ENCODE measurements around the gene TMEM163. TPM values are rescaled to one million over a fixed set of nuclear protein-coding genes. Genes with fewer than 3 reads are reported as not detected.
A peak's percentile ranks its signal among the peaks of the same experiment; 100 is the strongest.
"Not testable (repeated sequence)": the region's sequence is repeated elsewhere in the genome, so short reads cannot be mapped to it uniquely, and the experiment has no call there.

Gene TMEM163
- total RNA-seq, 6 donors from 2014 or later = 19.3 to 71.6 (median 26.7) TPM

DNA sequence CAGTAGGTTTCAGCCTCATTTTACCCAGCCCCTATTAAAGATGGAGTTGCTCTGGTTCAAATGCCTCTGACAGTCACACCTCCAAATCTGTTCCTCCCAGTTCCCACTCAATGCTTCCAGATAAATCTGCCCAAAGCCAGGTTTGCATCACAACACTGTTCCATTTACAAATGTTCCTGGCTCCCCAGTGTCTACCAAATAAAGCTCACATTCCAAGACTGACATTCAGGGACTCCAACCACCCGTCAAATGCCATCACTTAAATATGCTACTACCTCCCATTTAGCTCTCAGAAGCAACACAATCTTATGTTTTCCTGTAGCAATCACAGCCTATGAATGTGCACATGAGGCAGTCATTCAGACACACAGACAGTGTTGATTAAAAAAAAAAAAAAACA lies 127.3 kb downstream of the TMEM163 start:
- Histone ChIP-seq H3K4me3 (no peak overlapping the region), H3K9me3 (peaks cover 10 to 19% (median 16%) of the 10 kb centered on the region in 4 donors), H3K27ac (no peak overlapping the region), H3K36me3 (no peaks in the 10 kb centered on the region), H3K27me3 (no peaks in the 10 kb centered on the region), H3K4me1 (no peaks in the 10 kb centered on the region)
- 90 to 100% methylated on average over 1 of the region's 1 CpG for WGBS, 2 donors
- ATAC-seq (ENCODE audit: low FRiP score in 2 of 2) = no peak
- no peak for DNase-seq
- TF ChIP-seq POLR2AphosphoS5 (IDR thresholded peaks at IDR 0.05) = no peak
- TF ChIP-seq, protein P1, sequence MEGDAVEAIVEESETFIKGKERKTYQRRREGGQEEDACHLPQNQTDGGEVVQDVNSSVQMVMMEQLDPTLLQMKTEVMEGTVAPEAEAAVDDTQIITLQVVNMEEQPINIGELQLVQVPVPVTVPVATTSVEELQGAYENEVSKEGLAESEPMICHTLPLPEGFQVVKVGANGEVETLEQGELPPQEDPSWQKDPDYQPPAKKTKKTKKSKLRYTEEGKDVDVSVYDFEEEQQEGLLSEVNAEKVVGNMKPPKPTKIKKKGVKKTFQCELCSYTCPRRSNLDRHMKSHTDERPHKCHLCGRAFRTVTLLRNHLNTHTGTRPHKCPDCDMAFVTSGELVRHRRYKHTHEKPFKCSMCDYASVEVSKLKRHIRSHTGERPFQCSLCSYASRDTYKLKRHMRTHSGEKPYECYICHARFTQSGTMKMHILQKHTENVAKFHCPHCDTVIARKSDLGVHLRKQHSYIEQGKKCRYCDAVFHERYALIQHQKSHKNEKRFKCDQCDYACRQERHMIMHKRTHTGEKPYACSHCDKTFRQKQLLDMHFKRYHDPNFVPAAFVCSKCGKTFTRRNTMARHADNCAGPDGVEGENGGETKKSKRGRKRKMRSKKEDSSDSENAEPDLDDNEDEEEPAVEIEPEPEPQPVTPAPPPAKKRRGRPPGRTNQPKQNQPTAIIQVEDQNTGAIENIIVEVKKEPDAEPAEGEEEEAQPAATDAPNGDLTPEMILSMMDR (IDR thresholded peaks at IDR 0.05) = no peak
- no peak for TF ChIP-seq POLR2A (IDR thresholded peaks at IDR 0.05)
- no peak for TF ChIP-seq EP300 (IDR thresholded peaks at IDR 0.05)

DNA sequence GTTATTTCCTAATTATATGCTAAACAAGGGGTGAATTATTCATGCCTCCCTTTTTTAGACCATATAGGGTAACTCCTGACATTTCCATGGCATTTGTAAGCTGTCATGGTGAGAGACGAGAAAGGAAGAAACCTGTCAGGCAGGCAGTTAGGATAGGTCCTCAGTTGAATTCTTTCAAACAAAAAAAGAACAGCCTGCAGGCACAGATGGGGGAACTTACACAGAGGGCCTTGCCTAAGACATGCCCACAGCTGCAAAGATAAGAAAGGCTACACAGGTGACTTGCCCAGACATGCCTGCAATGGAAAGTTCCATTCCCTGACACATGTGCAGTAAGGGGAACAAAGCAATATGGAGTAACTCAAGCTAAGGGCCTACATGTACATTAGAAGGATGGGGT lies 128.1 kb downstream of the TMEM163 start:
- H3K4me1 ChIP-seq = no peaks in the 10 kb centered on the region
- 84 to 94% methylated on average over 1 of the region's 1 CpG for WGBS, 2 donors
- no peaks in the 10 kb centered on the region for H3K36me3 ChIP-seq
- no peaks in the 10 kb centered on the region for H3K27me3 ChIP-seq
- no peak for TF ChIP-seq POLR2A (IDR thresholded peaks at IDR 0.05)
- TF ChIP-seq EP300 (IDR thresholded peaks at IDR 0.05) = no peak
- TF ChIP-seq, protein P1 (IDR thresholded peaks at IDR 0.05) = no peak
- TF ChIP-seq POLR2AphosphoS5 (IDR thresholded peaks at IDR 0.05) = no peak
- no peak overlapping the region for H3K27ac ChIP-seq
- DNase-seq (no peak), ATAC-seq (ENCODE audit: low FRiP score in 2 of 2) (no peak)
- H3K4me3 ChIP-seq = no peak overlapping the region
- H3K9me3 ChIP-seq = peaks cover 10 to 19% (median 16%) of the 10 kb centered on the region in 4 donors

DNA sequence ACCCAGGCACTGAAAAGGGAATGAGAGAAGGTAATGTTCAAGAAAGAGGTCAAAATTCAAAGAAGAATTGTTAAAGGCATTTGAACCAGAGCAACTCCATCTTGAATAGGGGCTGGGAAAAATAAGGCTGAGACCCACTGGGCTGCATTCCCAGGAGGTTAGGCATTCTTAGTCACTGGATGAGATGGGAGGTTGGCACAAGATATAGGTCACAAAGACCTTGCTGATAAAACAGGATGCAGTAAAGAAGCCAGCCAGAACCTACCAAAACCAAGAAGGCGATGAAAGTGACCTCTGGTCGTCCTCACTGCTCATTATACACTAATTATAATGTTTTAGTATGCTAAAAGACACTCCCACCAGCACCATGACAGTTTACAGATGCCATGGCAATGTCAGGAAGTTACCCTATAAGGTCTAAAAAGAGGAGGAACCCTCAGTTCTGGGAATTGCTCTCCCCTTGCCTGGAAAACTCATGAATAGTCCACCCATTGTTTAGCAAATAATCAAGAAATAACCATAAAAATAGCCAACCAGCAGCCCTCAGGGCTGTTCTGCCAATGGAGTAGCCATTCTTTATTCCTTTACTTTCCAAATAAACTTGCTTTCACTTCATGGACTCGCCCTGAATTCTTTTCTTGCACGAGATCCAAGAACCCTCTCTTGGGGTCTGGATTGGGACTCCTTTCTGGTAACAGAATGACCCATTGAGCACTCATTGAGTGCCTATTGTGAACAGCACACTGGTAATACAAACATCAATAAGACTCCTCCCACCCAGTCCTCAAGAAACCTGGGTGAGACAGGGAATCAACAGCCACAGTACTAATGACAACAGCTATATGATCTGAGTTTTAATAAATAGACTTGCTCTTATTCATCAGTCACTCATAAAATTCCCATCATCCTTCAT lies 129.4 kb downstream of the TMEM163 start:
- not testable (repeated sequence) for ATAC-seq (ENCODE audit: low FRiP score in 2 of 2)

GRCh38 chr2:134588556-134588955 lies 130.2 kb downstream of the TMEM163 start:
- Histone ChIP-seq H3K4me1 (no peaks in the 10 kb centered on the region), H3K27ac (no peak overlapping the region), H3K4me3 (no peak overlapping the region), H3K27me3 (no peaks in the 10 kb centered on the region), H3K9me3 (peaks cover 10 to 19% (median 16%) of the 10 kb centered on the region in 4 donors), H3K36me3 (no peaks in the 10 kb centered on the region)
- DNase-seq (no peak), ATAC-seq (ENCODE audit: low FRiP score in 2 of 2) (no peak)
- WGBS, 2 donors = 73 to 75% methylated on average over 2 of the region's 2 CpGs
- TF ChIP-seq POLR2AphosphoS5 (IDR thresholded peaks at IDR 0.05) = no peak
- TF ChIP-seq, protein P1 (IDR thresholded peaks at IDR 0.05) = no peak
- no peak for TF ChIP-seq POLR2A (IDR thresholded peaks at IDR 0.05)
- no peak for TF ChIP-seq EP300 (IDR thresholded peaks at IDR 0.05)

More for the DNA sequence above, 129.4 kb downstream of the TMEM163 start:
- not testable (repeated sequence) for H3K27me3 ChIP-seq, H3K4me1 ChIP-seq, H3K4me3 ChIP-seq, H3K27ac ChIP-seq, H3K36me3 ChIP-seq, DNase-seq
- peaks cover 10 to 19% (median 16%) of the 10 kb centered on the region in 4 donors for H3K9me3 ChIP-seq
- WGBS, 2 donors = 69 to 76% methylated on average over 4 of the region's 4 CpGs

- peak in 1 of 2 donors; percentile 29 for DNase-seq
- 66 to 70% methylated on average over 8 of the region's 8 CpGs for WGBS, 2 donors
Observed at GRCh38 chr2:134586326-134586965, 132.4 kb downstream of the TMEM163 start.

More at GRCh38 chr2:134586326-134586965, 132.4 kb downstream of the TMEM163 start:
- Histone ChIP-seq H3K27me3 (no peaks in the 10 kb centered on the region), H3K36me3 (no peaks in the 10 kb centered on the region), H3K4me3 (no peak overlapping the region), H3K4me1 (peaks cover 0 to 5% (median 0%) of the 10 kb centered on the region in 4 donors), H3K27ac (no peak overlapping the region), H3K9me3 (peaks cover 10 to 16% (median 15%) of the 10 kb centered on the region in 4 donors)
- ATAC-seq (ENCODE audit: low FRiP score in 2 of 2) = no peak
- TF ChIP-seq, protein P1 (IDR thresholded peaks at IDR 0.05) = no peak
- TF ChIP-seq POLR2AphosphoS5 (IDR thresholded peaks at IDR 0.05) (no peak), POLR2A (IDR thresholded peaks at IDR 0.05) (no peak), EP300 (IDR thresholded peaks at IDR 0.05) (peak in 1 of 4 donors; percentile 67)
